BJ (cell line): ENCODE measurements around the gene NDUFS8. TPM values are rescaled to one million over a fixed set of nuclear protein-coding genes. Genes with fewer than 3 reads are reported as not detected.

Source experiments
- CTCF ChIA-PET: fragments of 350-600 bp; formaldehyde crosslinking; extraction: SDS; loops from one replicate; lab custom pipeline; 2021; ENCODE audit warnings: antibody characterized with exemption, inconsistent platforms; lab: Yijun Ruan, JAX
- POLR2A ChIA-PET: fragments of 300-600 bp; sonication (Branson Sonifier 250); formaldehyde crosslinking; extraction: SDS; loops from one replicate; lab custom pipeline; 2021; ENCODE audit warnings: antibody characterized with exemption; lab: Charles Lee
- DNase-seq: peaks from one replicate; pipeline ENCODE4 v3.0.0-alpha.2; 2011; ENCODE audit warnings: low read depth
- H3K27me3 ChIP-seq: 2 replicates; pipeline ENCODE4 v1.6.0; 2011; ENCODE audit warnings: low read length; ENCODE audit not compliant: control insufficient read depth, insufficient read depth
- H3K36me3 ChIP-seq: 2 replicates; pipeline ENCODE4 v1.5.1; 2011; ENCODE audit warnings: low read length; ENCODE audit not compliant: control insufficient read depth, insufficient read depth
- H3K4me3 ChIP-seq: 2 replicates; pipeline ENCODE4 v1.5.1; 2011; ENCODE audit warnings: low read depth, mild to moderate bottlenecking, control low read depth, low read length
- polyA plus RNA-seq: library from polyadenylated mRNA; depleted of rRNA; stranded (reverse); fragments of >200 nt; gene quantifications from 2 replicates; pipeline ENCODE4 v1.2.3, GENCODE V29; 2011
- TF ChIP-seq, protein P1 (sequence below): IDR thresholded peaks from 2 replicates; pipeline ENCODE4 v1.5.1; 2011; ENCODE audit warnings: low read depth, mild to moderate bottlenecking, control low read depth, inconsistent platforms, low read length, moderate library complexity; ENCODE audit not compliant: insufficient read depth

Gene NDUFS8
- polyA plus RNA-seq, 1 experiment: 101 TPM

GRCh38 chr11:68067991-68068390, 37.5 kb downstream of the NDUFS8 start:
- POLR2A ChIA-PET: no interaction called here
- peaks cover 7% of the 10 kb centered on the region; the same call in 1 of the 2 replicates for H3K36me3 ChIP-seq
- H3K27me3 ChIP-seq: no peaks in the 10 kb centered on the region
- TF ChIP-seq, protein P1, sequence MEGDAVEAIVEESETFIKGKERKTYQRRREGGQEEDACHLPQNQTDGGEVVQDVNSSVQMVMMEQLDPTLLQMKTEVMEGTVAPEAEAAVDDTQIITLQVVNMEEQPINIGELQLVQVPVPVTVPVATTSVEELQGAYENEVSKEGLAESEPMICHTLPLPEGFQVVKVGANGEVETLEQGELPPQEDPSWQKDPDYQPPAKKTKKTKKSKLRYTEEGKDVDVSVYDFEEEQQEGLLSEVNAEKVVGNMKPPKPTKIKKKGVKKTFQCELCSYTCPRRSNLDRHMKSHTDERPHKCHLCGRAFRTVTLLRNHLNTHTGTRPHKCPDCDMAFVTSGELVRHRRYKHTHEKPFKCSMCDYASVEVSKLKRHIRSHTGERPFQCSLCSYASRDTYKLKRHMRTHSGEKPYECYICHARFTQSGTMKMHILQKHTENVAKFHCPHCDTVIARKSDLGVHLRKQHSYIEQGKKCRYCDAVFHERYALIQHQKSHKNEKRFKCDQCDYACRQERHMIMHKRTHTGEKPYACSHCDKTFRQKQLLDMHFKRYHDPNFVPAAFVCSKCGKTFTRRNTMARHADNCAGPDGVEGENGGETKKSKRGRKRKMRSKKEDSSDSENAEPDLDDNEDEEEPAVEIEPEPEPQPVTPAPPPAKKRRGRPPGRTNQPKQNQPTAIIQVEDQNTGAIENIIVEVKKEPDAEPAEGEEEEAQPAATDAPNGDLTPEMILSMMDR: no peak
- no peak overlapping the region for H3K4me3 ChIP-seq
- CTCF ChIA-PET: no interaction called here
- DNase-seq: no peak

GRCh38 chr11:68071281-68072048, 41.0 kb downstream of the NDUFS8 start:
- POLR2A ChIA-PET: no interaction called here
- peaks cover 6% of the 10 kb centered on the region; the same call in 1 of the 2 replicates for H3K36me3 ChIP-seq
- DNase-seq: no peak
- no peak overlapping the region for H3K4me3 ChIP-seq
- no peaks in the 10 kb centered on the region for H3K27me3 ChIP-seq
- CTCF ChIA-PET: interaction anchor here (0.9 kb wide), 1 partner anchor 50 kb away, joined by 3 read pairs; the partner anchor contains the start of gene CHKA
- TF ChIP-seq, protein P1: no peak

DNA sequence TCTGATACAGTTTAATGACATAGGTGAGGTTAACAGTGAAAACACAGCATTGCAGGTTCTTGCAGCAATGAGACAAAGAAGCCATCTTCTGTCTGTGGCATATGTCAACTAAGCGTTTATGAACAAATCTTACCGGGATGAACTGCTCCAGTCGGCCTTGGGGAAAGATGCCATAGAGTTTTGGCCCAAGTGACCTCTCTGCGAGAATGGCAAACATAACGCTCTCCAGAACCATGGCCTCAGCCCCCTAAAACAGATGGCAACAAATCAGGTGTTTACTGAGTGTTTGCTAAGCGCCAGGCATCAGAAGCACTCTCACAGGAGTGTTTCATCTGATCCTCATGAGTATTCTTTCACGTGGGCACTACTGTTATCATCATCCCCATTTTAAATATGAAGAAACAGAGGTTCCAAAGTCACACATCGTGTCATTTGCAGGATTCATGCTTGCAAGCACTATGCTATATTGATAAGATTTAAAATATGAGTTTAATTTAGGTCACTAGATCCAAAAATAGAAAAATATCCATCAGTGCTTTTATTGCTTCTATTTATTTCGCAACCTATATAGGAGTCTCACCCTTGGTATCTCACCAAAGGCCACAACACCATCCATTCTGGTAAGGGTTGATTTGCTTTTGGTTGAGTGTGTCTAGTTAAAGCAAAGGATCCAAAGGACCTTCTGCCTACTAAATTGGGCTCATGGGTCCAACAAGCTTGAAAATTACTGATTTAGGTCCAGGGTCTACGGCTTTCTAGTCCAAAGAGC, 44.3 kb downstream of the NDUFS8 start:
- CTCF ChIA-PET: no interaction called here
- DNase-seq: no peak
- Histone ChIP-seq H3K27me3 (no peaks in the 10 kb centered on the region), H3K36me3 (peaks cover 5% of the 10 kb centered on the region; the same call in 1 of the 2 replicates), H3K4me3 (no peak overlapping the region)
- TF ChIP-seq, protein P1: no peak
- POLR2A ChIA-PET: no interaction called here

- POLR2A ChIA-PET: no interaction called here
- no peaks in the 10 kb centered on the region for H3K27me3 ChIP-seq
- H3K36me3 ChIP-seq: peaks cover 5% of the 10 kb centered on the region; the same call in 1 of the 2 replicates
- H3K4me3 ChIP-seq: no peak overlapping the region
- DNase-seq: no peak
- CTCF ChIA-PET: interaction anchor here (1.2 to 1.5 kb wide), 2 partner anchors 10 to 12 kb away, joined by 3 to 5 read pairs; no protein-coding TSS in a partner anchor
- TF ChIP-seq, protein P1: no peak
These were observed 46.0 kb downstream of the NDUFS8 start for GRCh38 chr11:68076371-68077042.
